ENCODE measurements around the gene SLC13A3.

The SLC13A3 gene

GRCh38 chr20:46570956-46571355 lies 80.3 kb downstream of the SLC13A3 start:
- Histone ChIP-seq H3K27ac (replicated peaks) (no peak overlapping the region), H3K4me3 (replicated peaks; ENCODE audit: insufficient read depth, low read length) (no peak overlapping the region), H3K27me3 (ENCODE audit: insufficient read depth, poor library complexity, severe bottlenecking) (no peaks in the 10 kb centered on the region)
- no peak for DNase-seq (ENCODE audit: low read depth in 1 of 2, low spot score in 1 of 2)
- TF ChIP-seq POLR2AphosphoS5 (IDR thresholded peaks at IDR 0.05; ENCODE audit: low read depth) (no peak), SPI1 (IDR thresholded peaks at IDR 0.05; ENCODE audit: borderline replicate concordance, low read depth) (no peak), GABPA (IDR thresholded peaks at IDR 0.05; ENCODE audit: low read depth) (no peak), CTCF (IDR thresholded peaks at IDR 0.05; ENCODE audit: insufficient read depth, low read length) (no peak), REST (IDR thresholded peaks at IDR 0.05; ENCODE audit: insufficient replicate concordance, low read depth) (no peak)

- Histone ChIP-seq H3K27ac (replicated peaks) (no peak overlapping the region), H3K27me3 (ENCODE audit: insufficient read depth, poor library complexity, severe bottlenecking) (no peaks in the 10 kb centered on the region), H3K4me3 (replicated peaks; ENCODE audit: insufficient read depth, low read length) (no peak overlapping the region)
- TF ChIP-seq CTCF (IDR thresholded peaks at IDR 0.05; ENCODE audit: insufficient read depth, low read length) (no peak), SPI1 (IDR thresholded peaks at IDR 0.05; ENCODE audit: borderline replicate concordance, low read depth) (no peak), GABPA (IDR thresholded peaks at IDR 0.05; ENCODE audit: low read depth) (no peak), POLR2AphosphoS5 (IDR thresholded peaks at IDR 0.05; ENCODE audit: low read depth) (no peak), REST (IDR thresholded peaks at IDR 0.05; ENCODE audit: insufficient replicate concordance, low read depth) (no peak)
- DNase-seq (ENCODE audit: low read depth in 1 of 2, low spot score in 1 of 2): no peak
These were observed 81.3 kb downstream of the SLC13A3 start for GRCh38 chr20:46569961-46570360.

- Histone ChIP-seq H3K4me3 (replicated peaks; ENCODE audit: insufficient read depth, low read length) (no peak overlapping the region), H3K27ac (replicated peaks) (no peak overlapping the region), H3K27me3 (ENCODE audit: insufficient read depth, poor library complexity, severe bottlenecking) (peaks cover 4% of the 10 kb centered on the region)
- TF ChIP-seq GABPA (IDR thresholded peaks at IDR 0.05; ENCODE audit: low read depth): no peak
- DNase-seq (ENCODE audit: low read depth in 1 of 2, low spot score in 1 of 2): no peak
These were observed 82.6 kb downstream of the SLC13A3 start for GRCh38 chr20:46568570-46569129.

GRCh38 chr20:46566125-46566524 lies 85.1 kb downstream of the SLC13A3 start:
- TF ChIP-seq SPI1 (IDR thresholded peaks at IDR 0.05; ENCODE audit: borderline replicate concordance, low read depth) (no peak), REST (IDR thresholded peaks at IDR 0.05; ENCODE audit: insufficient replicate concordance, low read depth) (no peak), CTCF (IDR thresholded peaks at IDR 0.05; ENCODE audit: insufficient read depth, low read length) (no peak), POLR2AphosphoS5 (IDR thresholded peaks at IDR 0.05; ENCODE audit: low read depth) (no peak)
- no peak overlapping the region for H3K27ac ChIP-seq (replicated peaks)
- peaks cover 4% of the 10 kb centered on the region for H3K27me3 ChIP-seq (ENCODE audit: insufficient read depth, poor library complexity, severe bottlenecking)
- no peak for DNase-seq (ENCODE audit: low read depth in 1 of 2, low spot score in 1 of 2)
- H3K4me3 ChIP-seq (replicated peaks; ENCODE audit: insufficient read depth, low read length): no peak overlapping the region

Data from HL-60 (cell line).